BJ (cell line): ENCODE measurements around the gene CACNA1A. TPM values are rescaled to one million over a fixed set of nuclear protein-coding genes. Genes with fewer than 3 reads are reported as not detected.

Source experiments
- CTCF ChIA-PET: fragments of 350-600 bp; formaldehyde crosslinking; extraction: SDS; loops from one replicate; lab custom pipeline; 2021; ENCODE audit warnings: antibody characterized with exemption, inconsistent platforms; lab: Yijun Ruan, JAX
- POLR2A ChIA-PET: fragments of 300-600 bp; sonication (Branson Sonifier 250); formaldehyde crosslinking; extraction: SDS; loops from one replicate; lab custom pipeline; 2021; ENCODE audit warnings: antibody characterized with exemption; lab: Charles Lee
- DNase-seq: peaks from one replicate; pipeline ENCODE4 v3.0.0-alpha.2; 2011; ENCODE audit warnings: low read depth
- H3K27me3 ChIP-seq: 2 replicates; pipeline ENCODE4 v1.6.0; 2011; ENCODE audit warnings: low read length; ENCODE audit not compliant: control insufficient read depth, insufficient read depth
- H3K36me3 ChIP-seq: 2 replicates; pipeline ENCODE4 v1.5.1; 2011; ENCODE audit warnings: low read length; ENCODE audit not compliant: control insufficient read depth, insufficient read depth
- H3K4me3 ChIP-seq: 2 replicates; pipeline ENCODE4 v1.5.1; 2011; ENCODE audit warnings: low read depth, mild to moderate bottlenecking, control low read depth, low read length
- polyA plus RNA-seq: library from polyadenylated mRNA; depleted of rRNA; stranded (reverse); fragments of >200 nt; gene quantifications from 2 replicates; pipeline ENCODE4 v1.2.3, GENCODE V29; 2011
- TF ChIP-seq, protein P1 (sequence below): IDR thresholded peaks from 2 replicates; pipeline ENCODE4 v1.5.1; 2011; ENCODE audit warnings: low read depth, mild to moderate bottlenecking, control low read depth, inconsistent platforms, low read length, moderate library complexity; ENCODE audit not compliant: insufficient read depth

The CACNA1A gene
- polyA plus RNA-seq, 1 experiment = 2.9 TPM

DNA sequence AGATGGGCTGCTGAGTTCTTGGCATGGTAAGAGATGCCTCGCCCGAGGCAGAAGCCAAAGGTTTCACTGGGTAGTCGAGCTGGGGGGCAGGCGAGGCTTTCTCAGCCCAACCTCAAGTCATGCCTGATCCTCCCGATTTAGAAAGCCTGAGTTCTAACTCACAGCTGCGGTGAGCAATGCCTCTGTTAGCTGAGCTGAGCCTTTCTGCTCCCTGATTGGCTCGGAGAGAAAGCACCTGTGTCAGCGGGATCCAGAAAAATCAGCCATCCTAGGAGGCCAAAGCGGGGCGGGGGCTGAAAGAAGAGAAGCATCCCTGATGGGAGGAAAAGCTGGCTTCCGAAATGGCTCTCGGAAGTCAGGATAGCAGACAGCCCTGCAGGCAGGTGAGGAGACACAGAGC, 44.7 kb downstream of the CACNA1A start:
- ChIA-PET CTCF (no interaction called here), POLR2A (no interaction called here)

DNA sequence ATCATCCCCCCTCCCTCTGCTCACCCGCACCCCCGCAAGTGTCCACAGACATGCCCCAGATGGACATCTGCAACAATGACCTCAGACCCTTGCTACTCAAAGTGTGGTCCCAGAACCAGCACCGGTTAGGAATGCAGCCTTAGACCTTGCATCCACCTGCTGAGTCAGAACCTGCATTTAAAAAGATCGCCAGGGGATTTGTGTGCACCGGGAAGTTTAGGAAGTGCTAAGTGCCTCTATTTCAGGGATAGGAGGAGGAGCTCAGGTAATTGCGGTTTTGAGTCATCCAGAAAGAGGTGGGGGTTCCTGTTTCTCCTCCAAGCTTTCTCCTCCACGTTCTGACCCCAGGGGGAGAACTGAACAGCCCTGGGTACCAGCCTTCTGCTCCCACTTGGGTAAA, 46.2 kb downstream of the CACNA1A start:
- DNase-seq = no peak
- Histone ChIP-seq H3K36me3 (no peaks in the 10 kb centered on the region), H3K27me3 (no peaks in the 10 kb centered on the region), H3K4me3 (no peak overlapping the region)
- TF ChIP-seq, protein P1, sequence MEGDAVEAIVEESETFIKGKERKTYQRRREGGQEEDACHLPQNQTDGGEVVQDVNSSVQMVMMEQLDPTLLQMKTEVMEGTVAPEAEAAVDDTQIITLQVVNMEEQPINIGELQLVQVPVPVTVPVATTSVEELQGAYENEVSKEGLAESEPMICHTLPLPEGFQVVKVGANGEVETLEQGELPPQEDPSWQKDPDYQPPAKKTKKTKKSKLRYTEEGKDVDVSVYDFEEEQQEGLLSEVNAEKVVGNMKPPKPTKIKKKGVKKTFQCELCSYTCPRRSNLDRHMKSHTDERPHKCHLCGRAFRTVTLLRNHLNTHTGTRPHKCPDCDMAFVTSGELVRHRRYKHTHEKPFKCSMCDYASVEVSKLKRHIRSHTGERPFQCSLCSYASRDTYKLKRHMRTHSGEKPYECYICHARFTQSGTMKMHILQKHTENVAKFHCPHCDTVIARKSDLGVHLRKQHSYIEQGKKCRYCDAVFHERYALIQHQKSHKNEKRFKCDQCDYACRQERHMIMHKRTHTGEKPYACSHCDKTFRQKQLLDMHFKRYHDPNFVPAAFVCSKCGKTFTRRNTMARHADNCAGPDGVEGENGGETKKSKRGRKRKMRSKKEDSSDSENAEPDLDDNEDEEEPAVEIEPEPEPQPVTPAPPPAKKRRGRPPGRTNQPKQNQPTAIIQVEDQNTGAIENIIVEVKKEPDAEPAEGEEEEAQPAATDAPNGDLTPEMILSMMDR = no peak
- ChIA-PET CTCF (no interaction called here), POLR2A (no interaction called here)

More for the DNA sequence above, 44.7 kb downstream of the CACNA1A start:
- DNase-seq = no peak
- Histone ChIP-seq H3K27me3 (no peaks in the 10 kb centered on the region), H3K4me3 (no peak overlapping the region), H3K36me3 (no peaks in the 10 kb centered on the region)
- TF ChIP-seq, protein P1 = no peak

DNA sequence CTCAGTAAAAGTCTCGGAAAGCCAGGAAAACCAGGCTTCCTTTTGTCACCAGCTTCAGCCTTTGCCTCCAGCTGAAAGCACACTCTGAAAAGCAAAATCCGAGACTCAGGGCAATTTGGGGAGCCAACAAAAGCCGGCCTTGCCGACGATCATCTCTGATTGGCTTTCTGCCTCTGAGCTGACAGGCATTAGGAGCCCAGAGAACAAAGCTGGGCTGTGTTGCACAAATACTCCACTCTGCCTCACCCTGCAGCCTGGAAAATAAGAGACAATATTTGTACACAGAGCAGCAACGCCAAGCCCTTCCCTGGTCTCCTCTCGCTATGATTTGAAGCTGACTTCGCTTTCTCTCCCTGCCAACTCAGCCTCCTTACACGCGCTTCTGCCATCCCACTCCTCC, 46.9 kb downstream of the CACNA1A start:
- CTCF ChIA-PET = interaction anchor here (0.7 kb wide), 1 partner anchor 29 kb away, joined by 3 read pairs; no protein-coding TSS in a partner anchor
- TF ChIP-seq, protein P1 = no peak

DNA sequence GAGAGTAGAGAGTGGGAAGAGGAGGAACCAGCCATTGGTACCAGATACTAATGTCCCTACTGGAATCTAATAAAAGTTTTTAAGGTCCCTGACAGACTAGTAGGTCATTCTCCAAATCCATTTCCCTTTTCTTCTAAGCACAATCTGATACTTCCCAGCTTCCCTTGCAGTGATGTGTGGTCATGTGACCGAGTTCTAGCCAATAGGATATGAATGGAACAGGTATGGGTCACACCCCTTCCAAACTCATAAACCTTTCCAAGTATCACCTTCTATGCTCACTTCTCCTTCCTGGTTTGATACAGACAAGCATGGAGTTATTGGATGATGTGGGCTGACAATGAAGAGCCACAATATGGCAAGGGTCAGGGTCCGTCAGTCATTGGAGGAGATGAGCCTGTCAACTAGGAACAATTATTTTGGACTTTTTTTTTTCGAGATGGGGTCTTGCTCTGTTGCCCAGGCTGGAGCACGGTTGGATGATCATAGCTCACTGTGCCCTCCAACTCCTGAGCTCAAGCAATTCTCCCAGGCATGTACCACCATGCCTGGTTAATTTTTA, 54.8 kb downstream of the CACNA1A start:
- CTCF ChIA-PET = interaction anchor here (1.8 kb wide), 1 partner anchor 11 kb away, joined by 4 read pairs; no protein-coding TSS in a partner anchor

More for the DNA sequence above, 46.9 kb downstream of the CACNA1A start:
- H3K36me3 ChIP-seq = no peaks in the 10 kb centered on the region
- no peak overlapping the region for H3K4me3 ChIP-seq
- POLR2A ChIA-PET = no interaction called here
- no peaks in the 10 kb centered on the region for H3K27me3 ChIP-seq
- DNase-seq = no peak

DNA sequence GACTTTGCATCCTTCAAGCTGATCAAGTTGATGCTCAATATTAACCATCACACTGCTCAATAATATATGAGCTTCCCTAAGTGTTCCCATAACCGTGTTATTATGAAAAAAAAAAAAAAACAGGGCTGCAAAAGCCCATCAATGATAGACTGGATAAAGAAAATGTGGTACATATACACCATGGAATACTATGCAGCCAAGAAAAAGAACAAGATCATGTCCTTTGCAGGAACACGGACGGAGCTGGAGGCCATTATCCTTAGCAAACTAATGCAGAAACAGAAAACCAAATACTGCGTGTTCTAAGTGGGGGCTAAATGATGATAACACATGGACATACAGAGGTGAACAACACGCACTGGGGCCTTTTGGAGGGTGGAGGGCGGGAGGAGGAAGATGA, 58.3 kb downstream of the CACNA1A start:
- CTCF ChIA-PET = interaction anchor here (0.6 kb wide), 1 partner anchor 185 kb away, joined by 3 read pairs; no protein-coding TSS in a partner anchor
- no peak for DNase-seq
- TF ChIP-seq, protein P1 = no peak
- H3K36me3 ChIP-seq = no peaks in the 10 kb centered on the region; the same call in 1 of the 2 replicates
- no peak overlapping the region for H3K4me3 ChIP-seq
- POLR2A ChIA-PET = no interaction called here
- H3K27me3 ChIP-seq = no peaks in the 10 kb centered on the region

More for the DNA sequence above, 54.8 kb downstream of the CACNA1A start:
- POLR2A ChIA-PET = no interaction called here
- TF ChIP-seq, protein P1 = no peak
- DNase-seq = no peak
- H3K4me3 ChIP-seq = no peak overlapping the region
- H3K36me3 ChIP-seq = no peaks in the 10 kb centered on the region; the same call in 1 of the 2 replicates
- H3K27me3 ChIP-seq = no peaks in the 10 kb centered on the region
